GM12878 (cell line): ENCODE results near the gene FBXW8. TPM values are rescaled to one million over a fixed set of nuclear protein-coding genes. Genes with fewer than 3 reads are reported as not detected.

Experiments
- ATAC-seq: fragments of 200-7000 bp; cut with Tn5 transposase; 3 replicates; pipeline ENCODE4 v1.9.1; 2020; ENCODE audit warnings: mild to moderate bottlenecking, moderate library complexity
- BruUV-seq: library from RNA; stranded (reverse); fragments of 400-500 nt; replicated peaks from 2 replicates; lab custom pipeline; 2021; lab: Mats Ljungman, UMichigan
- CTCF ChIA-PET: fragments of 300-600 bp; sonication (Branson Sonifier 250); formaldehyde crosslinking; extraction: SDS; loops from one replicate; lab custom pipeline; 2021; ENCODE audit warnings: inconsistent platforms; lab: Yijun Ruan, JAX
- POLR2A ChIA-PET: fragments of 350-600 bp; formaldehyde crosslinking; extraction: SDS; loops from one replicate; lab custom pipeline; 2021; ENCODE audit warnings: inconsistent platforms; lab: Charles Lee
- RAD21 ChIA-PET: fragments of 300-600 bp; sonication (Branson Sonifier 250); formaldehyde crosslinking; loops from one replicate; lab custom pipeline; 2023; ENCODE audit warnings: antibody characterized with exemption; ENCODE audit not compliant: unreplicated experiment; lab: Charles Lee
- SMC1A ChIA-PET: fragments of 300-600 bp; sonication (Branson Sonifier 250); formaldehyde crosslinking; loops from one replicate; lab custom pipeline; 2023; ENCODE audit not compliant: unreplicated experiment, uncharacterized antibody; lab: Charles Lee
- DNase-seq: peaks from one replicate; pipeline ENCODE4 v3.0.0-alpha.2; 2011; ENCODE audit warnings: low read depth, low spot score
- FAIRE-seq: peaks from 3 replicates; lab custom pipeline; 2011; peaks lifted over from hg19 to GRCh38; lab: Jason Lieb, UNC
- H2AFZ ChIP-seq: 2 replicates; pipeline ENCODE4 v1.6.0; 2011; ENCODE audit warnings: low read depth, low read length, control low read depth; ENCODE audit not compliant: control insufficient read depth
- H3K27ac ChIP-seq: 2 replicates; pipeline ENCODE4 v1.5.1; 2011; ENCODE audit warnings: control low read depth; ENCODE audit not compliant: control insufficient read depth, insufficient read depth
- H3K27me3 ChIP-seq, 2 experiments: replicated peaks in 1 of 2; 2 replicates each; pipeline versions ENCODE4 v1.6.0 to v1.6.1; 2011; ENCODE audit warnings: low read length in 1 of 2; ENCODE audit not compliant: control insufficient read depth in 2 of 2, insufficient read depth in 2 of 2
- H3K36me3 ChIP-seq, 2 experiments: 2 replicates each; pipeline ENCODE4 v1.5.1; 2011; ENCODE audit warnings: low read length in 1 of 2; ENCODE audit not compliant: control insufficient read depth in 2 of 2, insufficient read depth in 2 of 2
- H3K4me1 ChIP-seq: 2 replicates; pipeline ENCODE4 v1.6.1; 2011; ENCODE audit warnings: mild to moderate bottlenecking, low read length, moderate library complexity, mixed read lengths; ENCODE audit not compliant: control insufficient read depth, insufficient read depth
- H3K4me2 ChIP-seq: 2 replicates; pipeline ENCODE4 v1.6.0; 2011; ENCODE audit warnings: control low read depth; ENCODE audit not compliant: control insufficient read depth, insufficient read depth
- H3K4me3 ChIP-seq: fragments of 200-600 bp; sonication (generic); 2 replicates; pipeline ENCODE4 v1.5.1; 2016
- H3K79me2 ChIP-seq: 2 replicates; pipeline ENCODE4 v1.6.0; 2011; ENCODE audit warnings: low read length; ENCODE audit not compliant: control insufficient read depth, insufficient read depth
- H3K9ac ChIP-seq: 2 replicates; pipeline ENCODE4 v1.8.0; 2011; ENCODE audit warnings: low read length, control low read depth, mixed read lengths; ENCODE audit not compliant: control insufficient read depth, insufficient read depth
- H3K9me3 ChIP-seq: replicated peaks from 3 replicates; pipeline ENCODE4 v1.5.1; 2011; ENCODE audit warnings: mild to moderate bottlenecking, low read length; ENCODE audit not compliant: control insufficient read depth, insufficient read depth
- H4K20me1 ChIP-seq: 2 replicates; pipeline ENCODE4 v1.6.0; 2011; ENCODE audit not compliant: control insufficient read depth, insufficient read depth
- CHD4 ChIP-seq: fragments of 200-600 bp; sonication (generic); IDR thresholded peaks from 2 replicates; pipeline ENCODE4 v1.6.1; 2016; ENCODE audit warnings: mild to moderate bottlenecking
- CUX1 ChIP-seq: IDR thresholded peaks from 2 replicates; pipeline ENCODE4 v1.6.1; 2012; ENCODE audit warnings: improper control_type of control experiment, low read depth, low read length; ENCODE audit not compliant: insufficient replicate concordance
- DPF2 ChIP-seq: fragments of 450-650 bp; IDR thresholded peaks from 2 replicates; pipeline ENCODE4 v1.6.1; 2017; ENCODE audit warnings: mild to moderate bottlenecking
- PAX5 ChIP-seq: IDR thresholded peaks from 2 replicates; pipeline ENCODE4 v1.6.1; 2011; ENCODE audit warnings: low read depth, low read length, borderline replicate concordance
- POLR2A ChIP-seq: IDR thresholded peaks from 2 replicates; pipeline ENCODE4 v1.6.1; 2011; ENCODE audit warnings: low read depth, mild to moderate bottlenecking, low read length
- RAD51 ChIP-seq: fragments of 450-650 bp; IDR thresholded peaks from 2 replicates; pipeline ENCODE4 v1.6.1; 2016; ENCODE audit warnings: moderate library complexity, mild to moderate bottlenecking, inconsistent platforms
- SUZ12 ChIP-seq: fragments of 200-600 bp; sonication (generic); IDR thresholded peaks from one replicate; pipeline ENCODE4 v1.6.1; 2018; ENCODE audit warnings: antibody characterized with exemption, mild to moderate bottlenecking; ENCODE audit not compliant: unreplicated experiment
- TARDBP ChIP-seq: IDR thresholded peaks from 2 replicates; pipeline ENCODE4 v1.6.1; 2016; ENCODE audit warnings: borderline replicate concordance
- whole genome bisulfite sequencing: methylation state at CpG from one replicate; pipeline ENCODE4 v1.1.6; 2016; ENCODE audit warnings: low lambda C conversion rate; ENCODE audit not compliant: insufficient replicate concordance, insufficient coverage; ENCODE audit errors: missing lambda C conversion rate; 5-methylcytosine and 5-hydroxymethylcytosine counted together
- in situ Hi-C: fragments of 300-500 bp; cut with MboI; formaldehyde crosslinking; loops from 9 replicates; pipeline ENCODE4 v1.14.3; 2018; ENCODE audit warnings: mixed read lengths
- intact Hi-C: fragments of 100-400 bp; cut with micrococcal nuclease; formaldehyde crosslinking; loops from one replicate; pipeline ENCODE4 v1.14.2; 2022; ENCODE audit not compliant: unreplicated experiment
- polyA plus RNA-seq, 11 experiments: library from polyadenylated mRNA; depleted of rRNA in 4 of 11; unstranded in 6 of 11; stranded (reverse) in 5 of 11; fragments of >200 nt; fragmentation: Nextera tagmentation in 4 of 11; fragmentation: Illumina TruSeq in 1 of 11; extraction: Ambion mirVana in 4 of 11; extraction: Trizol in 1 of 11; gene quantifications; 1 replicate in 1 of 11; 2 replicates in 10 of 11; pipeline versions ENCODE4 v1.2.1 to v1.2.3, GENCODE V29; 2011 to 2016; ENCODE audit warnings: inconsistent platforms in 2 of 11, missing spikeins in 2 of 11, low read depth in 1 of 11
- total RNA-seq, 4 experiments: library from RNA; depleted of rRNA in 3 of 4; stranded (reverse); fragments of >200 nt in 3 of 4; fragmentation: Illumina TruSeq in 1 of 4; extraction: Trizol in 1 of 4; gene quantifications; 2 replicates each; pipeline versions ENCODE4 v1.2.1 to v1.2.3, GENCODE V29; 2013 to 2021

FBXW8 gene
- total and polyA plus RNA-seq, 10 of the 15 experiments (the other 5 are each of a cell fraction or from before 2014, with no cell fraction given) = 0.49 to 7.5 (median 4.4) TPM

- ATAC-seq = no peak
- 98% methylated on average over 27 of the region's 27 CpGs for WGBS
- no peaks in the 10 kb centered on the region for H3K27me3 ChIP-seq
- FAIRE-seq = no peak
- ChIA-PET POLR2A (no interaction called here), SMC1A (no interaction called here), RAD21 (no interaction called here), CTCF (no interaction called here)
- H3K4me1 ChIP-seq = no peaks in the 10 kb centered on the region
- H2AFZ ChIP-seq = no peak overlapping the region
- no TSS peak for BruUV-seq
- no peak overlapping the region for H3K9ac ChIP-seq
- no peak overlapping the region for H3K4me3 ChIP-seq
- in situ Hi-C loops = no loop called here
- no peak for DNase-seq
- no peaks in the 10 kb centered on the region for H3K9me3 ChIP-seq
- TF ChIP-seq POLR2A (no peak), CHD4 (no peak), PAX5 (no peak), SUZ12 (no peak)
- peaks cover 0 to 5% of the 10 kb centered on the region in 2 experiments; a peak in 2 of 4 replicates for H3K36me3 ChIP-seq
- H3K4me2 ChIP-seq = no peak overlapping the region
- no peaks in the 10 kb centered on the region for H4K20me1 ChIP-seq
- no peaks in the 10 kb centered on the region for H3K79me2 ChIP-seq
- intact Hi-C loops = no loop called here
- no peak overlapping the region for H3K27ac ChIP-seq
Observed at GRCh38 chr12:117046425-117046824, 135.7 kb downstream of the FBXW8 start.

- ChIA-PET SMC1A (interaction anchor here (1.2 kb wide), 1 partner anchor 10 kb away, joined by 4 read pairs; no protein-coding TSS in a partner anchor), POLR2A (interaction anchor here (0.5 kb wide), 1 partner anchor 283 kb away, joined by 3 read pairs; no protein-coding TSS in a partner anchor), RAD21 (no interaction called here), CTCF (interaction anchor here (0.6 kb wide), 1 partner anchor 227 kb away, joined by 3 read pairs; no protein-coding TSS in a partner anchor)
- H3K27me3 ChIP-seq = no peaks in the 10 kb centered on the region
- BruUV-seq = TSS peak; percentile 54
- no peaks in the 10 kb centered on the region for H4K20me1 ChIP-seq
- no peak overlapping the region for H3K9ac ChIP-seq
- in situ Hi-C loops (no loop called here), intact Hi-C loops (no loop called here)
- H3K36me3 ChIP-seq = peaks cover 0 to 5% of the 10 kb centered on the region in 2 experiments; a peak in 2 of 4 replicates
- ATAC-seq = no peak
- 93% methylated on average over 20 of the region's 20 CpGs for WGBS
- no peak for FAIRE-seq
- H2AFZ ChIP-seq = no peak overlapping the region
- H3K27ac ChIP-seq = no peak overlapping the region
- DNase-seq = no peak
- no peaks in the 10 kb centered on the region for H3K79me2 ChIP-seq
- no peaks in the 10 kb centered on the region for H3K9me3 ChIP-seq
- no peak overlapping the region for H3K4me3 ChIP-seq
- no peak overlapping the region for H3K4me2 ChIP-seq
- no peaks in the 10 kb centered on the region for H3K4me1 ChIP-seq
- TF ChIP-seq DPF2 = no peak
- TF ChIP-seq CUX1 = no peak
- TF ChIP-seq TARDBP = no peak
- TF ChIP-seq RAD51 = no peak
Observed at GRCh38 chr12:117046861-117047530, 136.2 kb downstream of the FBXW8 start.
